M059J (cell line): Measurements from ENCODE around the gene PDS5B. TPM values are rescaled to one million over a fixed set of nuclear protein-coding genes. Genes with fewer than 3 reads are reported as not detected.
"Not testable (repeated sequence)": the region's sequence is repeated elsewhere in the genome, so short reads cannot be mapped to it uniquely, and the experiment has no call there.

ENCODE experiments used
- DNase-seq: peaks from one replicate; pipeline ENCODE4 v3.0.0-alpha.2; 2012; ENCODE audit warnings: low read depth
- total RNA-seq: library from RNA; depleted of rRNA; stranded (reverse); fragments of >200 nt; shearing (Covaris generic); gene quantifications from 2 replicates; pipeline ENCODE4 v1.2.3, GENCODE V29; 2014; rRNA removed

Gene PDS5B
- total RNA-seq, result 9.1 and 22.7 TPM in 2 replicates

- peak; percentile 87 for DNase-seq
Measured at GRCh38 chr13:32586080-32586900, at the start of gene PDS5B. Gene PDS5B, plus strand, starts transcription at chr13:32586452. Its CDS starts 62,321 bp downstream, at chr13:32648773.

GRCh38 chr13:32537580-32538142 is 48.6 kb upstream of the PDS5B start:
- DNase-seq, result no peak

- DNase-seq, result peak; percentile 67
Measured at GRCh38 chr13:32538143-32538620, 48.1 kb upstream of the PDS5B start.

- peak; percentile 96 for DNase-seq
Measured at GRCh38 chr13:32538621-32539246, 47.5 kb upstream of the PDS5B start, which contains the start of gene N4BP2L2. Gene N4BP2L2, minus strand, starts transcription at chr13:32538795. Its CDS starts 1,768 bp downstream, at chr13:32537027.

GRCh38 chr13:32542221-32542620 is 44.0 kb upstream of the PDS5B start:
- DNase-seq, result no peak

GRCh38 chr13:32545083-32545482 is 41.2 kb upstream of the PDS5B start:
- no peak for DNase-seq

DNA sequence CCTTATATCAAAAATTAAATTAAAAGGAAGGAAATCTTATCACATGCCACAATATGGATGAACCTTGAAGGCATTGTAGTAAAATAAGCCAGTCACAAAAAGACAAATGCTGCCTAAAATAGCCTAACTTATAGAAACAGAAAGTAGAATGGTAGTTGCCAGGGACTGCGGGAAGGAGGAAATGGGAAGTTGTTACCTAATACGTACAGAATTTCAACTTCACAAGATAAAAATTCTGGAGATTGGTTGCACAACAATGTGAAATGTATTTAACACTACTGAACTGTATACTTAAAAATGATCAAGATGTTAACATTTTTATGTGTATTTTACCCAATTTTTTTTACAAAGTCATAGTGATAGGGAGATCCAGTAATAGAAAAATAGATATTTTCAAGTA is 37.4 kb upstream of the PDS5B start:
- DNase-seq, result no peak

- no peak for DNase-seq
Measured at GRCh38 chr13:32549788-32550187, 36.5 kb upstream of the PDS5B start.

- DNase-seq, result no peak
Measured at GRCh38 chr13:32553720-32554119, 32.5 kb upstream of the PDS5B start.

DNA sequence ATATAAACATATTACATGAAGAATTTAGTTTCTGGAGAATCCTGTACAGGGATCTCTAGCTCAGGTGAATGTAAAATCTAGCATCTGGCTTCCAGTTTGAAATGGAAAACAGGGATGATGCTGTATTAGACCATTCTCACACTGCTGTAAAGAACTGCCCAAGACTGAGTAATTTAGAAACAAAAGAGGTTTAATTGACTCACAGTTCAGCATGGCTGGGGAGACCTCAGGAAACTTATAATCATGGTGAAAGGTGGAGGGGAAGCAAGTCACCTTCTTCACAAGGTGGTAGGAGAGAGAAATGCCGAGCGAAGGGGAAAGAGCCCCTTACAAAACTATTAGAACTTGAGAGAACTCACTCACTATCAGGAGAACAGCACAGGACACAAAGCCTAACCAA is 30.6 kb upstream of the PDS5B start:
- DNase-seq, result no peak

GRCh38 chr13:32560842-32561241 is 25.4 kb upstream of the PDS5B start:
- DNase-seq, result not testable (repeated sequence)

DNA sequence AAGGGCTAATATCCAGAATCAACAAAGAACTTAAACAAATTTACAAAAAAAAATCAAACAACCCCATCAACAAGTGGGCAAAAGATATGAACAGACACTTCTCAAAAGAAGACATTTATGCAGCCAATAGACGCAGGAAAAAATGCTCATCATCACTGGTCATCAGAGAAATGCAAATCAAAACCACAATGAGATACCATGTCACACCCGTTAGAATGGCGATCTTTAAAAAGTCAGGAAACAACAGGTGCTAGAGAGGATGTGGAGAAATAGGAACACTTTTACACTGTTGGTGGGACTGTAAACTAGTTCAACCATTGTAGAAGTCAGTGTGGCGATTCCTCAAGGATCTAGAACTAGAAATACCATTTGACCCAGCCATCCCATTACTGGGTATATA is 10.6 kb upstream of the PDS5B start:
- DNase-seq, result not testable (repeated sequence)

- DNase-seq, result no peak
Measured at GRCh38 chr13:32577032-32577431, 9.2 kb upstream of the PDS5B start.

GRCh38 chr13:32581177-32581786 is 5.0 kb upstream of the PDS5B start:
- DNase-seq, result peak; percentile 12

GRCh38 chr13:32582281-32582680 is 4.0 kb upstream of the PDS5B start:
- no peak for DNase-seq

DNA sequence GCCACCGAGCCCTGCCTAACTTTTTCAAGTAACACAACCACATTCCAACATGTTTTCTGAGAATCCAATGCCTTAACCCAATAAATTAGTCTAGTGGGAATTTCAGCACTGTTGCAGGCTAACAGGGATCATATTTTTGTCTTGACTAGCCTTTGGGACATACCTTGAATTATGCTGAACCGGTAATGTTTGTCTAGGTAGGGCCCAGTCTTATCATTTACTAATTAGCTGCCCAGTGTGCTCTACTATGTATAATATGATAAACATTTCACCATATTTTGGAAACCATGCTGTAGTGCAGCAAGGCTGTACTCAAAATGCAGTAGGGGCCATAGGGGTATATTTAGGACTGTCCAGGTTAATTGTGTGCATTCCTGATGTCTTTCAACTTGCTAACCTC is 3.3 kb upstream of the PDS5B start:
- no peak for DNase-seq

GRCh38 chr13:32585550-32586079 is 637 bp upstream of the PDS5B start:
- peak; percentile 22 for DNase-seq

DNA sequence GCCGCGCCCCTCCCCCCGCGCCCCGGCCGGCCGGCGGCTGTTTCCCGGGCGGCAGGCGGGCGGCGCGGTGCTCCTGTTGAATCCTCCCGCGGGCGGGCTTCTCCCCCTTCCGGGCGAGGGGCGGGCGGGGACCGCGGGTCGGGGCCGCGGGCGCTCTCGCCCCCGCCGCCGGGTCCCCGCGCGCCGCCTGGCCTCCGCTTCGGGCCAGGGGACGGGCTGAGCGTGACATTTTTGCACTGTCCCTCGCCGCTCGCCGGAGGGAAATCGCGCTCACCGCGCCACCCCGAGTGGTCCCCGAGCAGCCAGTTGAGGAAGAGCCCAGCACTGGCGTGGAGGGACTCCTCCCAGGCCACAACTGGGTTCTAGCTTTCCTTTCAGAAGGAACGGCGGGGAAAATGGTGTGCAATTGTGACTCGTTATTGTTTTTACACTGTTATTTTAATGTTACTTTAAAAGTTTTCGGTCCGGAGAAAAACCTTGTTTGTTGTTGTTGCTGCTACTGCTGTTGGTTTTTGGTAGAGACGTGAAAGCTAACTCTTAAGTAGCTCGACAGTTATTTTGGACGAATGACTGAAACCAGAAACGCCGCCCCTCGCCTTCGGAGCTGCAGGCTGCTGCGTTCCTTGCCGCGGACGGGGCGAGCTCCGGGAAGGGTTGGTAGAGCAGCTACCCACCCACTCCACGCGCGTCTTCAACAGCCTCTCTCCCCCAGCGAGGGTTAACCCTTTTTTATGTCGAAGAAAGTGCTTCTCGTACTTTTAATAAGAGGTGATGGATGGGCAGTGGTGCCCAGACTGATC is 959 bp downstream of the PDS5B start:
- DNase-seq, result peak; percentile 60

GRCh38 chr13:32587811-32588170 is 1.5 kb downstream of the PDS5B start:
- peak; percentile 46 for DNase-seq

GRCh38 chr13:32588736-32589135 is 2.5 kb downstream of the PDS5B start:
- no peak for DNase-seq

GRCh38 chr13:32589471-32589870 is 3.2 kb downstream of the PDS5B start:
- DNase-seq, result no peak
